NCI-H748 (cell line): ENCODE measurements around the gene PRSS38.
A peak's percentile ranks its signal among the peaks of the same experiment; 100 is the strongest.
"Not testable (repeated sequence)": the region's sequence is repeated elsewhere in the genome, so short reads cannot be mapped to it uniquely, and the experiment has no call there.

Source experiments
- DNase-seq: peaks from one replicate; lab custom pipeline; 2025; ENCODE audit not compliant: unreplicated experiment; lab: John Stamatoyannopoulos, UW

PRSS38 gene

DNA sequence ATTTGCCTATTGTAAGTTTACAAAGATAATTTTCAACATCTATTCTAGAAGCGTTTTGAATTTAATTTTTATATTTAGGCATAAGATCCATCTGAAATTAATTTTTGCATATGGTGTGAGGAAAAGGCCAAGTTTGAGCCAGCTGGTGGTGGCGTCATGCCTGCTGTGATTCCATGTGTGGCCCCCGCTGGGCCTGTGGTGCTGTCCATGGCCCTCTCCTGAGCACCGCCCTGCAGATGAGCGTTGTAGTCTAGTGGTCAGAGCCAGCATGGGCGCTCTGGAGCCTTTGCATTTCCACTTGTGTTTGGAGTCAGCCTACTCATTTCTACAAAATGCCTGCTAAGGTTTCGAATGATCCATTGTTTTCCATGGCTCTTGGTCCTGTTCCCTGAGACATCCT, 22.7 kb downstream of the PRSS38 start:
- no peak for DNase-seq

DNA sequence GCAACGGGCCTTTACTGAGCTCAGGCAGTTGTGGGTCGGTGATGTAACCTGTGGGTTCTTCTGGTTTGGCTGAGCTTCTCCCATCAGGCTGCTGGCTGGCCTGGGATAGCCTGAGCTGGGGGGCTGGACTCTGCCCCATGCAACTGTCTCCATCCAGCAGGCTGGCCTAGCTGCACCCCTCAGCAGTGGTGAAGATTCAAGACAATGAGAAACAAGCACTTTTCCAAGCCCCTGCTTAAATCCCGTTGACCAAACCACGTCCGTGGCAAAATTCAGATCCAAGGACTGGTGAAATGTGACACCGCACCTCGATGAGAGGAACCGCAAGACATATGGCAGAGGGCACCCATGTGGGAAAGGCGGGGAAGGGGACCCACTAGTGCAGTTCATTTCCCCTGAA, 25.6 kb downstream of the PRSS38 start:
- DNase-seq: no peak

DNA sequence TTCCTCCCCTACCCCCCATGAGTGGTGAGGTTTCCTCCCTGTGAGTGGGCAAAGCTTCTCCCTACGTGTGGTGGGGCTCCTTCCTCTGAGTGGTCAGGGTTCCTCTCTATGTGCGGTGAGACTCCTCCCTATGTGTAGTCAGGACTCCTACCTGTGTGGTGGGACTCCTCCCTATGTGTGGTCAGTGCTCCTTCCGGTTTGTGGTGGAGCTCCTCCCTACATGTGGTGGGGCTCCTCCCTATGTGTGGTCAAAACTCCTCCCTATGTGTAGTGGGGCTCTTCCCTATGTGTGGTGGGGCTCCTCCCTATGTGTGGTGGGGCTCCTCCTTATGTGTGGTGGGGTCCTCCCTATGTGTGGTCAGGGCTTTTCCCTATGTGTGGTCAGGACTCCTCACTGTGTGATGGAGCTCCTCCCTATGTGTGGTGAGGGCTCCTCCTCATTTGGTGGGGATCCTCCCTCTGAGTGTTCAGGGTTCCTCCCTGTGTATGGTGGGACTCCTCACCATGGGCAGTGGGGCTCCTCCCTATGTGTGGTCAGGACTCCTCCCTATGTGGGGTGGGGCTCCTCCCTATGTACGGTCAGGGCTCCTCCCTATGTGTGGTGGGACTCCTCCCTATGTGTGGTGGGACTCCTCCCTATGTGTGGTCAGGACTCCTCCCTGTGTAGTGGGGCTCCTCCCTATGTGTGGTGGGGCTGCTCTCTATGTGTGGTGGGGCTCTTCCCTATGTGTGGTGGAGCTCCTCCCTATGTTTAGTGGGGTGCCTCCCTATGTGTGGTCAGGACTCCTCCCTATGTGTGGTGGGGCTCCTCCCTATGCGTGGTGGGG, 29.1 kb downstream of the PRSS38 start:
- DNase-seq: no peak

DNA sequence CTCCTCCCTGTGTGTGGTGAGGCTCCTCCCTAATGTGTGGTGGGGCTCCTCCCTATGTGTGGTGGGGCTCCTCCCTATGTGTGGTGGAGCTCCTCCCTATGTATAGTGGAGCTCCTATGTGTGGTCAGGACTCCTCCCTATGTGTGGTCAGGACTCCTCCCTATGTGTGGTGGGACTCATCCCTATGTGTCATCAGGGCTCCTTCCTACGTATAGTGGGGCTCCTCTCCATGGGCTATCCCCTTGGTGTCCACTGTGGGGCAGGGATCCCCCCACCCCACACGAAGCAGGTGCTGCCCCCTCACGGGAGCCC, 29.6 kb downstream of the PRSS38 start:
- DNase-seq: no peak

DNA sequence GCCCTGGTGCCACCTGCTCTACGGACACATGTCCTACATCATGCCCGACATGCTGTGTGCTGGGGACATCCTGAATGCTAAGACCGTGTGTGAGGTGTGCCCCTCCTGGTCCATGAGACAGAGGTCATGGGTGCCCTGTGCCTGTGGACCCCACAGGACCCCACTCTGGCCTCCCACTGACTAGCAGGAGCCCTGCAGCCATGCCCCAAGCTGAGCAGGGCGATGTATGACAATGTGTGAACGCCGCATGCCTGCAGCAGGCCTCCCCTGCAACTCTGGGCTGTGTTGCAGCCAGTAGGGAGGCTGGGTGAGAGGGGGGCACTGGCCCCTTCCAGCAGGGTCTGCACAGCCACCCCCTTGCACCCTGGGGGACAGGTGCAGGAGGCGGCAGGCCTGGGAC, 30.0 kb downstream of the PRSS38 start:
- no peak for DNase-seq

DNA sequence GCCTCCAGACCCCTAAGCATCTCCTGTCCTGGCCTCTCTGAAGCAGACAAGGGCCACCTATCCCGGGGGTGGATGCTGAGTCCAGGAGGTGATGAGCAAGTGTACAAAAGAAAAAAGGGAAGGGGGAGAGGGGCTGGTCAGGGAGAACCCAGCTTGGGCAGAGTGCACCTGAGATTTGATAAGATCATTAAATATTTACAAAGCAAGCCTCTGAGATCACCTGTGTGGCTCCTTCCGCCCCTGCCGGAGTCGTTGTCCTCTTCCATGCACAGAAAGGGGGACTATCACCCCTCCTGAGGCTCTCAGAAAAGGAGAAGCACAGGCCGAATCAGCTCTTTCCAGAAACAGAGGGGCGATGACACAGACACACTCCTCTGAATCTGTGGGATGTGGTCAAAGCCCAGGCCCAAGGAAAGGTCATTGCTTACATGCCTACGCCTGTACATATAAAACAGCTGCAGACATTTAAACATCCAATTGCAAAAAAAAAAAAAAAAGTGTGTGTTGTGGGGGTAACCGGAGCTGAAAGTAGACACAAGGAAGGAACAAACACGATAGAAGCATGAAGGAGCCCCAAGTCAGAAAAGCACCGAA, 30.9 kb downstream of the PRSS38 start:
- no peak for DNase-seq

DNA sequence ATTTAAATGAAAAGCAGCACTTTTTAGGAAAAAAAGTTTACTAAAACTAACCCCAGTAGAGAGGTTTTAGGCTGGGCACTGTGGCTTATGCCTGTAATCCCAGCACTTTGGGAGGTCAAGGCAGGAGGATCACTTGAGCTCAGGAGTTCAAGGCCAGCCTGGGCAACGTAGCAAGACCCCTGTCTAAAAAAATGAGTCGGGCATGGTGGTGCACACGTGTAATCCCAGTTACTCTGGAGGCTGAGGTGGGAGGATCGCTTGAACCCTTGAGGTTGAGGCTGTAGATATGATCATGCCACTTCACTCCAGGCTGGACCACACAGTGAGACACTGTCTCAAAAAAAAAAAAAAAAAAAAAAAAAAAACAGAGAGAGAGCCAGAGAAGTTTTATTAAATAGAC, 31.6 kb downstream of the PRSS38 start:
- not testable (repeated sequence) for DNase-seq

DNA sequence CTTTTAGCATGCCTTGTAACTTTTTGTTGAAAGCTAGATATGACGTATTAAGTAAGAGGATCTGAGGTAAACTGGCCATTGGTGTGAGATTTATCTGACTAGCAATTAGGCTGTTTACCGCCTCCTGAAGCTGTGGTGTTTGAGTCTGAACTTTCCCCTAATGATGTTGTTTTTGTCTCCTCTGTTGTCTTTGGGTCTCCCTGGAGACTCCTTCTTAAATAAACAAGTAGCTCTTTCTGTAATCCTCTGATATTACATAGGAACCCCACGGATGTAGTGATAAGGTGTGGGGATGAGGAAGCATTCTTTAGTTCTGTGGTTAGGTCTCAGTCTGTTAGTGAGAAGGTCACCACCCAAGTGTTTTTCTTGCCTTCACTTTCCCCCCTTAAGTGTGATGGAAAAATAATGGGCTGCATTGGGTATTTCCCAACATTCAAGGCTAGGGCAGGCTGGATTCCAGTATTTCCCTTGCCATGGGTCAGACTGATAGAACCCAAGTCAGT, 33.0 kb downstream of the PRSS38 start:
- no peak for DNase-seq

DNA sequence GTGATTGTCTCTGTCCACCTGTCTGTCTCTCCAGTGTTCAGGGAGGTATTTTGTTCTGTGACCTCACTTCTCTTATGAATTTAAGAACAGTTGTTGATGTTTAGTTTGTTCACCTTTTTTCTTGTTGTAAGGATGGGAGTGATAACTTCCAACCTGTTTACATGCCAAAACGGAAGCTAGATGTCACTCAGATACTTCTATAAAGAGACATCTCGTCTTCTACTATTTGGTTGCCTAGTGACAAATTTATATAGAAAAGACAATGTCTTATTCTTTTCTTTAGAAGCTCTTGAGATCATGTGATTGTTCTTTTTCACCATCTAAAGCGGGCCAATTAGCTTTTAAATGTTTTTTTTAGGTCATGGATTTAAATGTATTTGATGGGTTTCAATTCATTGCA, 33.8 kb downstream of the PRSS38 start:
- peak; percentile 22 for DNase-seq

DNA sequence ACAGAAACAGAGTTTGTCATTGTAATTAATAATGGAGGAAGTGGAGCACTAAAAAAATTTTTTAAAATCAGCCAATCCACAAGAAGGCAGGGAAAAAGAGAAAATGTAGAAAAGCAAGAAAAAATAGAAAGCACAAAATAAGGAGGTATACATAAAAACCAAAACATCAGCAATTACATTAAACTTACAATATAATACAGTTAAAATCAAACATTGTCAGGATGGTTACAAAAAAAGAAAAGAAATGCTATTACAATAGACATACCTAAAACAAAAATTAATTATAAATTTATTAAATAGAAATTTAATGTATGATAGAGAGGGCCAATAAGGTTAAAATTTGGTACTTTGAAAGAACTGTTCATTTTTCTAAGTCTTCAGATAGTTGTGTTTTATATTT, 38.7 kb downstream of the PRSS38 start:
- no peak for DNase-seq

DNA sequence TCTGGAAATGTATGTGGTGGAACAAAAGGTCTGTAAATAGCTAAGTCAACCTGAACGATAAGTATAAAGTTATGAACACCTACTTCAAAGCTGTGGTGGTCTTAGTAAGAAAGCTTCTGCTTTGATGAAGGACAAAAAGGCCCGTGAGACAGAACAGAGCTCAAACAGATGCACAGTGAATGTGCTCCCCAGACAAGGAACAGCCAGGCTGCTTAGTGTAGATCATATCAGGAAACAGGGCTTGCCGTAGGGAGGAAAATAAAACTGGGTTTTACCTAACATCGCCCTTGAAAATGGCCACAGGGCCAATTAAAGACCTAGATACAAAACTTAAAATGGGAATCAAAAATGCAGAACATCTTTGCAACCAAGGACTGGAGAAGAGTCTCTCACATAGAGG, 40.2 kb downstream of the PRSS38 start:
- no peak for DNase-seq

DNA sequence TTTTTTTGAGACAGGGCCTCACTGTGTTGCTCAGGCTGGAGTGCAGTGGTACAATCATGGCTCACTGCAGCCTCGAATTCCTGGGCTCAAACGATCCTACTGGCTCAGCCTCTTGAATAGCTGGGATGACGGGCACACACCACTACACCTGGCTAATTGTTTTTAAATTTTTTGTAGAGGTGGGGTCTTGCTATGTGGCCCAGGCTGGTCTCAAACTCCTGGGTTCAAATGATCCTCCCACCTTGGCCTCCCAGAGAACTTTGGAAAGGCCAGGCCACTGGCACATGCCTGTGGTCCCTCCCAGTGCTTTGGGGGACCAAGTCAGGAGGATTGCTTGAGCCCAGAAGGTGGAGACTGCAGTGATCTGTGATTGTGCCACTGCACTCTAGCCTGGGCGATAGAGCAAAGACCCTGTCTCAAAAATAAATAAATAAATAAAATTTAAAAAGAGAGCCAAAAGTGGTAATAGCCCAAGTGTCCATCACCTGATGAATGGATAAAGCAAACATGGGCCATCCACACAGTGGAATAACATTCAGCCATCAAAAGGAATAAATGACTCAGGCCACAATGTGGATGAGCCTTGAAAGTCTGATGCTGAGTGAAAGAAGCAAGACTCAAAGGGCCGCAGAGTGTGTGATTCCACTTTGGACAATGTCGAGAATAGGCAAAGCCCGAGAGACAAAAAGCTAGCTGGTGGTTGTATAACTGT, 40.8 kb downstream of the PRSS38 start:
- no peak for DNase-seq

DNA sequence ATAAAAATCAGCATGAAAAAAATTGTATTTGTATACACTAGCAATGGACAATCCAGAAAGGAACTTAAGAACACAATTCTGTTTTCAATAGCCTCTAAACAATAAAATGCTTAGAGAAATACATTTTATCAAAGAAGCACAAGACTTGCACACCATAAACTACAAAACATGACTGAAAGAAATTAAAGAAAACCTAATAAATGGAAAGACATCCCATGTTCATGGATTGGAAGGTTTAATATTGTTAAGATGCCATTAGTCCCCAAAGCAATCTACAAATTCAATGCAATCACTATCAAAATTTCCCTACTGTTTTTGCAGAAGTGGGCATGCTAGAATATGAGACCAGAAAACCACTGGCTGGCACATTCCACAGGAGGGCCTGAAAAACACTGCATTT, 49.4 kb downstream of the PRSS38 start:
- no peak for DNase-seq

DNA sequence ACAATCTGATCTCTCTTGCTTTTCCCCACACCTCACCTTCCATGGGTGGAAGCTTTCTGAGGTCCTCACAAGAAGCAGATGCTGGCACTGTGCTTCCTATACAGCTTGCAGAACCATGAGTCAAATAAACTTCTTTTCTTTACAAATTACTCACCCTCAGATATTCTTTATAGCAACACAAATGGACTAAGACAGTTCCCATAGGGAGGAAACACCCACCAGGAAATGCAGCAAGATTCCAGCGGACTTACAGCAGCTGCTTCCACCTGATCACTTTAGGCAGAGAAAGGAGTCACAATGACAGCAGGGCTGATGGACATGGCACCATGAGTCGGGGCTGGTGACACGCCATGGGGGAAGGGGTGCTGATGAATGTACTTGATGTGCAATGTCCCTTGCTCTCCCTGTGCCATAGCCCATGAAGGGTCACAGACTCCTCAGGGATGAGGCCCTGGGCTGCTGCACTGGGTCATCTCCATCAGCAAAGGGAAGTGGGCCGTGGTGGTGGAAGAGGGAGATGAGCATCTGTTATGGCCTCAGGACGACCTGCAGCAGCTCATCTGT, 53.9 kb downstream of the PRSS38 start:
- no peak for DNase-seq

DNA sequence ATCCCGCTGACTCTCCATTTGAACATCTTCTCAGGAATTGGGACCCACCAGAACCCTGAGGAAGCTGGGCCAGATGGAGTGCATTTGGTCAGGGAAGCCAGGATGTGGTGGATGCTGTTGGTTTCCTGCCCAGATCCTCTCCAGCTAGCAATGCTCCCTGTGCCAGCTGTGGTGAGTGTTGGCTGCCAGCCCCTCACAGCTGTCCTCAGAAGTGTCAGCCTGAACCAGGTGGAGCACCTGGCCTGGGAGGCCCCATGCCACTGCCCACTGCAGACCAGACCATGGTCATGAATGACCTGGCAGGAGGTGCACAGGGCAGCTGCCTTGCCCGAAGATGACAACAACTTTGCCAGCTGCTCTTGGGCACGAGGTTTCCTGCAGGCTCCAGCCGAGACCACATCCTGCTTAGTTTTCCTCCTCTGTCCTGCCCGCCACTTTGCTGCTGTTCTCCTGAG, 54.4 kb downstream of the PRSS38 start:
- DNase-seq: no peak

DNA sequence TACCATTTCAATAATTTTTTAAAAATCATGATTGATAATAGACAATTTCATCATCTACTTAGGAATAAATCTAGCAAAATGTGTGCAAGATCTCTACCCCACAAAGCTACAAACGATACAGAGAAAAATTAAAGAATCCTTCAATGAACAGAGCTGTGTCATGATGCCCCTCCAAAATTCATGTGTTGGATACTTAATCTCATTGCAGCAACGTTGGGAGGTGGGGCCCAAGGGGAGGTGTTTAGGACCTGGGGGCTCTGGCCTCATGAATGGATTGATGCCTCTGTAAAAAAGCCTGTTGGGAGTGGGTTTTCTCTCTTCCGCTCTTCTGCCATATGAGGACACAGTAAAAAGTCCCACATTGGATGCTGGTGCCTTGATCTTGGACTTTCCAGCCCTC, 54.9 kb downstream of the PRSS38 start:
- DNase-seq: no peak

DNA sequence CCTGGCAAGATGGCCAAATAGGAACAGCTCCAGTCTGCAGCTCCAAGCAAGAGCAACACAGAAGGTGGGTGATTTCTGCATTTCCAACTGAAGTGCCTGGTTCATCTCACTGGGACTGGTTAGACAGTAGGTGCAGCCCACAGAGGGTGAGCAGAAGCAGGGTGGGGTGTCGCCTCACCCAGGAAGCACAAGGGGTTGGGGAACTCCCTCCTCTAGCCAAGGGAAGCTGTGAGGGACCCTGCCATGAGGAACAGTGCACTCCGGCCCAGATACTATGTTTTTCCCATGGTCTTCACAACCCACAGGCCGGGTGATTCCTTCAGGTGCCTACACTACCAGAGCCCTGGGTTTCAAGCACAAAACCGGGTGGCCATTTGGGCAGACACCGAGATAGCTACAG, 56.4 kb downstream of the PRSS38 start:
- not testable (repeated sequence) for DNase-seq

DNA sequence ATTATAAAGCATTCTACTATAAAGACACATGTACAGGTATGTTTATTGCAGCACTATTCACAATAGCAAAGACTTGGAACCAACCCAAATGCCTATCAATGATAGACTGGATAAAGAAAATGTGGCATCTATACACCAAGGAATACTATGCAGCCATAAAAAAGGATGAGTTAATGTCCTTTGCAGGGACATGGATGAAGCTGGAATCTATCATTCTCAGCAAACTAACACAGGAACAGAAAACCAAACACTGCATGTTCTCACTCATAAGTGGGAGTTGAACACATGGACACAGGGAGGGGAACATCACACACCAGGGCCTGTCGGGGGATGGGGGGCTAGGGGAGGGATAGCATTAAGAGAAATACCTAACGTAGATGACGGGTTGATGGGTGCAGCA, 62.3 kb downstream of the PRSS38 start:
- DNase-seq: not testable (repeated sequence)

DNA sequence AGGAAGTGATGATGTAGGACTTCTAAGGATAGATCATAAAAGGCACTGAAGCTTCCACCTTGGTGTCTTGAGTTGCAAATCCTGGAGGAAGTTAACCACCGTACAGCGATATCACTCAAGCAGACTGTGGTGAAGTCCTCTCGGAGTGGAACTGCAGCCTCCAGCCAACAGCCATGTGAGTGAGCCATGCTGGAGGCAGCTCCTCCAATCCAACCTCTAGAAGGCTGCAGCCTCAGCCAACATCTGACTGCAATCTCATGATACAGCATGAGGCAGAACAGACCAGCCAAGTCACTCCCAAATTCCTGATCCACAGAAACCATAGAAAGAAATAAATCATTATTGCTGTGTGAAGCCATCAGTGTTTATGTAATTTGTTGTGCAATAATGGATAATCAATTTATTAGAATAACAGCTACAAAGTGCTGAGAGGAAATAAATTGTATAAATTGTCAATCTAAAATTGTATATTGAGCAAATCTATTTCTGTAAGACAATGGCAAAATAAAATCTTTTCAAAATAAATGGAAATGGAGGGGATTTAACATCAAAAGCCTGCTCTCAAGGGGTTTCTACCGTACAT, 65.0 kb downstream of the PRSS38 start:
- no peak for DNase-seq

DNA sequence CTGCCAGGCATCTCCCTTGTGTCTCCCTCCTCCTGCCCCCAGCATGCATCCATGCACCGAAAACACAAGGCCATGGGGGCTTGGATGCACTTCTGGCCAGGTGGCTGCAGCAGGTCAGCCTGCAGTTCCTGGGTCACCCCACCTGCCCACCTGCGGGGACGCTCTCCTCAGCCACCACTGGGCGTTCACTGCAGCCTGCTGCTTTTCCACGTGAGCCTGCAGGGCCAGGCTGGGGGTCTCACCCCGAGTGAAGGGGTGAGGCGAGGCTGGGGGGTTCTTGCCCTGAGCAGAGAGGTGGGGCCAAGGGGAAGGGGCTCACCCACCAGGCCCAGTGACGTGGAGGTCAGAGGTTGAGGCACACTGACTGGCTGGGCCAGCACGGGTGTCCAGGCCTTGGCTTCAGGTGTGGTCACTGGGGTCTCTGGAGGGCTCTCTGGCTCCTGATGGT, 67.6 kb downstream of the PRSS38 start:
- DNase-seq: no peak

DNA sequence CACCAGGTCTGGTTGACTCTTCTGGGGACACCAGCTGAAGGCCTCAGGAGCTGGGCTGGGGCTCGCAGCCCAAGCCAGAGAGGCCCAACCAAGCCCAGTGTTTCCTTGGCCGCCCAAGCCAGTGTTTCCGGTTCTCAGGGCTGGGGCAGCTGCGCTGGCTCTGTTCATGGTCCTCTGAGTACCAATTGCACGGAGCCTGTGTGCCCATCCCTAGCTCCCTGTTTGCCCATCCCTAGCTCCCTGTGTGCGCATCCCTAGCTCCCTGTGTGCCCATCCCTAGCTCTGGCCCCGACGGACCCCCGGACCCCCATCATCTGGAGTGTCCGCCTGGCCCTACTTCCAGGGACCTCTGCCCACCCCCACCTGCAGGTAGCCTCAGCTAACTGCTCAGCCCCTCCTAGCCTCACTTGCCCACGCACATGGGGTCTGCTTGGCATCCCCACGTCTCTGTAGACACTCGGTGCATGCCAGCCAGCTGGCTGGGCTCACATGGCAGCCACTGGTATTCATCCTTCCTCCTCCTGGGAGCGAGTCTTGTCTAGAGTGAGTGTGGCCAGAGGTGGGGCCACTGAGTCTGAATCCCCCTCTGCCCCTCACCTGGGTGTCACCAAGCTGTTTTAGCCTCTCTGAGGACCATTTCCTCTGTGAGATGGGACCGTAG, 68.3 kb downstream of the PRSS38 start:
- DNase-seq: no peak
